ENCODE data around the gene TBC1D9. TPM values are rescaled to one million over a fixed set of nuclear protein-coding genes. Genes with fewer than 3 reads are reported as not detected.

Gene TBC1D9
- total and polyA plus RNA-seq, 2 of the 13 experiments (the other 11 are each of a cell fraction or from before 2014, with no cell fraction given), result 11.9 to 12.2 TPM

DNA sequence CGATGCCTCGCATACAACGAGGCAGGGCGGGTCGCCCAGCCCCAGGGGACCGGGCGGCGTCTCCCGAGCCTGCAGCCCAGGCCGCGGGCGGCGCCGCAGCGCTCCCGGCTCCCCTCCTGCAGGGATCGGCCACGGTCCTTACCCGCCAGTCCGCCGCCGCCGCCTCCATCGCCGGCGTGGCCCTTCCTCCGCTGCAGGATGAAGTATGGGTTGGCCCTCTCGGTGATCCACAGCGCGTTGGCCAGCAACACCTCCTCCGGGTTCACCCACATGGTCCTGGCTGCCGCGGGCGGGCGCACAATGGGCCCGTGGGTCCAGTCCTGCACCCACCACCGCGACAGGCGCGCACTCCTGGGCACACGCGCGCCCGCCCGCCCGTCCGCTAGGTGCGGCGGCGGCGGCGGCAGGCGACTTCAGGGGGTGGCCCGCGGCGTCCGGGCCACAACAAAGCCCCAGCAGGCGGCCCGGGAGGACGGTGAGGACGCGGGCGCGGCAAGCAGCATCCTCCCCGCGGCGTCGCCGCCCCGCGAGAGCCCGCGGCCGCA lies 339 bp downstream of the TBC1D9 start (continued):
- TF ChIP-seq SALL1 (CRISPR knock-in tag; IDR thresholded peaks at IDR 0.05), result no peak
- no peak for TF ChIP-seq SNAPC2 (CRISPR knock-in tag; IDR thresholded peaks at IDR 0.05)
- no peak for TF ChIP-seq NR2F6 (IDR thresholded peaks at IDR 0.05)
- no peak for TF ChIP-seq NR2F6 (CRISPR knock-in tag; IDR thresholded peaks at IDR 0.05)
- TF ChIP-seq, protein P1, sequence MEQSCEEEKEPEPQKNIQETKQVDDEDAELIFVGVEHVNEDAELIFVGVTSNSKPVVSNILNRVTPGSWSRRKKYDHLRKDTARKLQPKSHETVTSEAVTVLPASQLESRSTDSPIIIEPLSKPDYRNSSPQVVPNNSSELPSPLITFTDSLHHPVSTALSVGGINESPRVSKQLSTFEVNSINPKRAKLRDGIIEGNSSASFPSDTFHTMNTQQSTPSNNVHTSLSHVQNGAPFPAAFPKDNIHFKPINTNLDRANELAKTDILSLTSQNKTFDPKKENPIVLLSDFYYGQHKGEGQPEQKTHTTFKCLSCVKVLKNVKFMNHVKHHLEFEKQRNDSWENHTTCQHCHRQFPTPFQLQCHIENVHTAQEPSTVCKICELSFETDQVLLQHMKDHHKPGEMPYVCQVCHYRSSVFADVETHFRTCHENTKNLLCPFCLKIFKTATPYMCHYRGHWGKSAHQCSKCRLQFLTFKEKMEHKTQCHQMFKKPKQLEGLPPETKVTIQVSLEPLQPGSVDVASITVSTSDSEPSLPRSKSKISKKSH (CRISPR knock-in tag; IDR thresholded peaks at IDR 0.05; ENCODE audit: borderline replicate concordance), result no peak
- no peak for TF ChIP-seq ZNF101 (CRISPR knock-in tag; IDR thresholded peaks at IDR 0.05; ENCODE audit: borderline replicate concordance, low read depth)
- no peak for TF ChIP-seq ZBTB20 (CRISPR knock-in tag; IDR thresholded peaks at IDR 0.05; ENCODE audit: borderline replicate concordance, low read depth)
- no peak for TF ChIP-seq ZFP62 (CRISPR knock-in tag; IDR thresholded peaks at IDR 0.05)
- TF ChIP-seq ZNF3 (CRISPR knock-in tag; IDR thresholded peaks at IDR 0.05), result no peak
- TF ChIP-seq SMAD3 (CRISPR knock-in tag; IDR thresholded peaks at IDR 0.05), result no peak
- no peak for TF ChIP-seq ZNF232 (CRISPR knock-in tag; IDR thresholded peaks at IDR 0.05; ENCODE audit: borderline replicate concordance)
- TF ChIP-seq, protein P2, sequence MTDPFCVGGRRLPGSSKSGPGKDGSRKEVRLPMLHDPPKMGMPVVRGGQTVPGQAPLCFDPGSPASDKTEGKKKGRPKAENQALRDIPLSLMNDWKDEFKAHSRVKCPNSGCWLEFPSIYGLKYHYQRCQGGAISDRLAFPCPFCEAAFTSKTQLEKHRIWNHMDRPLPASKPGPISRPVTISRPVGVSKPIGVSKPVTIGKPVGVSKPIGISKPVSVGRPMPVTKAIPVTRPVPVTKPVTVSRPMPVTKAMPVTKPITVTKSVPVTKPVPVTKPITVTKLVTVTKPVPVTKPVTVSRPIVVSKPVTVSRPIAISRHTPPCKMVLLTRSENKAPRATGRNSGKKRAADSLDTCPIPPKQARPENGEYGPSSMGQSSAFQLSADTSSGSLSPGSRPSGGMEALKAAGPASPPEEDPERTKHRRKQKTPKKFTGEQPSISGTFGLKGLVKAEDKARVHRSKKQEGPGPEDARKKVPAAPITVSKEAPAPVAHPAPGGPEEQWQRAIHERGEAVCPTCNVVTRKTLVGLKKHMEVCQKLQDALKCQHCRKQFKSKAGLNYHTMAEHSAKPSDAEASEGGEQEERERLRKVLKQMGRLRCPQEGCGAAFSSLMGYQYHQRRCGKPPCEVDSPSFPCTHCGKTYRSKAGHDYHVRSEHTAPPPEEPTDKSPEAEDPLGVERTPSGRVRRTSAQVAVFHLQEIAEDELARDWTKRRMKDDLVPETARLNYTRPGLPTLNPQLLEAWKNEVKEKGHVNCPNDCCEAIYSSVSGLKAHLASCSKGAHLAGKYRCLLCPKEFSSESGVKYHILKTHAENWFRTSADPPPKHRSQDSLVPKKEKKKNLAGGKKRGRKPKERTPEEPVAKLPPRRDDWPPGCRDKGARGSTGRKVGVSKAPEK (CRISPR knock-in tag; IDR thresholded peaks at IDR 0.05; ENCODE audit: borderline replicate concordance), result no peak
- TF ChIP-seq TCF12 (IDR thresholded peaks at IDR 0.05), result no peak
- TF ChIP-seq TCF12 (CRISPR knock-in tag; IDR thresholded peaks at IDR 0.05), result no peak
- TF ChIP-seq, protein P3, sequence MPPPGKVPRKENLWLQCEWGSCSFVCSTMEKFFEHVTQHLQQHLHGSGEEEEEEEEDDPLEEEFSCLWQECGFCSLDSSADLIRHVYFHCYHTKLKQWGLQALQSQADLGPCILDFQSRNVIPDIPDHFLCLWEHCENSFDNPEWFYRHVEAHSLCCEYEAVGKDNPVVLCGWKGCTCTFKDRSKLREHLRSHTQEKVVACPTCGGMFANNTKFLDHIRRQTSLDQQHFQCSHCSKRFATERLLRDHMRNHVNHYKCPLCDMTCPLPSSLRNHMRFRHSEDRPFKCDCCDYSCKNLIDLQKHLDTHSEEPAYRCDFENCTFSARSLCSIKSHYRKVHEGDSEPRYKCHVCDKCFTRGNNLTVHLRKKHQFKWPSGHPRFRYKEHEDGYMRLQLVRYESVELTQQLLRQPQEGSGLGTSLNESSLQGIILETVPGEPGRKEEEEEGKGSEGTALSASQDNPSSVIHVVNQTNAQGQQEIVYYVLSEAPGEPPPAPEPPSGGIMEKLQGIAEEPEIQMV (CRISPR knock-in tag; IDR thresholded peaks at IDR 0.05; ENCODE audit: low read depth), result peak; percentile 53; the same call in 1 of the 2 replicates
- TF ChIP-seq ARNTL (CRISPR knock-in tag; IDR thresholded peaks at IDR 0.05), result no peak
- TF ChIP-seq ZNF589 (CRISPR knock-in tag; conservative IDR thresholded peaks at IDR 0.05), result 0 out of 2 replicates have a peak, but pooled peaks have one; percentile 48
- TF ChIP-seq CCAR2 (optimal IDR thresholded peaks at IDR 0.05; ENCODE audit: low read depth, low read length), result no peak
- no peak for TF ChIP-seq ZNF841 (CRISPR knock-in tag; IDR thresholded peaks at IDR 0.05; ENCODE audit: borderline replicate concordance)
- no peak for TF ChIP-seq ZNF720 (CRISPR knock-in tag; IDR thresholded peaks at IDR 0.05)
- TF ChIP-seq, protein P4, sequence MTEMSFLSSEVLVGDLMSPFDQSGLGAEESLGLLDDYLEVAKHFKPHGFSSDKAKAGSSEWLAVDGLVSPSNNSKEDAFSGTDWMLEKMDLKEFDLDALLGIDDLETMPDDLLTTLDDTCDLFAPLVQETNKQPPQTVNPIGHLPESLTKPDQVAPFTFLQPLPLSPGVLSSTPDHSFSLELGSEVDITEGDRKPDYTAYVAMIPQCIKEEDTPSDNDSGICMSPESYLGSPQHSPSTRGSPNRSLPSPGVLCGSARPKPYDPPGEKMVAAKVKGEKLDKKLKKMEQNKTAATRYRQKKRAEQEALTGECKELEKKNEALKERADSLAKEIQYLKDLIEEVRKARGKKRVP (CRISPR knock-in tag; IDR thresholded peaks at IDR 0.05), result no peak

Measured in HepG2 (cell line).